GM11168 (cell line): Measurements from ENCODE around the gene STXBP1.
"Not testable (repeated sequence)": the region's sequence is repeated elsewhere in the genome, so short reads cannot be mapped to it uniquely, and the experiment has no call there.

Experiments used
- in situ Hi-C: fragments of 300-500 bp; cut with MboI; formaldehyde crosslinking; loops from one replicate; pipeline ENCODE4 v1.12.0; 2022; ENCODE audit warnings: low sequenced_read_pairs; ENCODE audit not compliant: unreplicated experiment

STXBP1 gene

DNA sequence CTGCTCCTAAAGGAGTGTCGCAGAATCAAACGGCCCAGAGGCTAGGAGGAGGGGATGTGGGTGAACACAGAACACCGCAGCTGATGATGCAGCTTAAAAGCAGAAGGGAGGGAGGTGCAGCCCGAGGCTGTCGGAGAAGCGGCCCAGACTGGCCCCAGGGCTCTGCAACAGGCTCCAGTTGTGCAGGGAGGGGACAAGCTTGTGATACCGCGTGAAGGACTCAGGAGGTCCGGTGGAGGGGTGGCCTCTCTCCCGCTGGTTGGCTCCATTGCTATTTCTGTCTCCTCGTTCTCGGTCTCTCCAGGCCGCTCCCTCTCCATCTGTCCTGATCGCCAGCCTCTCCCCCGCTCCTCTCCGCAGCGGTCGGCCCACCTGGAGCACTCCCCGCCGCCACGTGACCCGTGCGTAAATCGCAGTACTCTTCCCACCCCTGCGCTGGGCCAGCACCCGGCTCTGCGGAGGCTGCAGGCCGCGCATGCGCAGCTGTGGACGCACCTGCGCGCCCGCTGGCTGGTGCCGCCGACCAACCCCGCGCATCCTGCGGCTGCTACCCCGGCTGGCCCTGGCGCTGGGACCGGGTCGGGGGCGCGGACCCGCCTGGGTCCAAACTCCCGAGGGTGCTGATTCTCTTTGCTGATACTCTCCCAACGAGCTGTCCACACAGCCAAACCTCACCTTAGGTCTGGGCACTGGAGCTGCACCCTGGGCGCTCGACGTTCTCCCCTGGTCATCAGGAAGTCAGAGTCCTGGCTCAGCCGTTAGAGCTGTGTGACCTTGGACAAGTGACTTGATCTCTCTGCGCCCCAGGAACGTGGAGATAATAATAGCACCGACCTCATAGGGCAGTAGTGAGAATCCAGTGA, 3.7 kb upstream of the STXBP1 start:
- in situ Hi-C loops: no loop called here

DNA sequence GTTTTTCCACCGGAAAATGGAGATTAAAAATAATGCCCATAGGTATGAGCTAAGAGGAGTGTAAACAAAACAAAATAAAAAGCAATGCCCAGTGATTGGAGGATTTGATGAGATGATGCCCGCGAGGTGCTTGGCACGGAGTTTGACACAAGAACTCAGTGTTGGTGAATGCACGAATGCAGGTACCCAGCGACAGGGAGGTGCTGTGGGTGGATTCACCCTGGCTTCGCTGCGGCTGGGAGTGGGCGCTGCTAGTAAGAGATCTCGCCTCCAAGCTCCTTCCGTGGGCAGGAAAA, 526 bp upstream of the STXBP1 start:
- in situ Hi-C loops: no loop called here

DNA sequence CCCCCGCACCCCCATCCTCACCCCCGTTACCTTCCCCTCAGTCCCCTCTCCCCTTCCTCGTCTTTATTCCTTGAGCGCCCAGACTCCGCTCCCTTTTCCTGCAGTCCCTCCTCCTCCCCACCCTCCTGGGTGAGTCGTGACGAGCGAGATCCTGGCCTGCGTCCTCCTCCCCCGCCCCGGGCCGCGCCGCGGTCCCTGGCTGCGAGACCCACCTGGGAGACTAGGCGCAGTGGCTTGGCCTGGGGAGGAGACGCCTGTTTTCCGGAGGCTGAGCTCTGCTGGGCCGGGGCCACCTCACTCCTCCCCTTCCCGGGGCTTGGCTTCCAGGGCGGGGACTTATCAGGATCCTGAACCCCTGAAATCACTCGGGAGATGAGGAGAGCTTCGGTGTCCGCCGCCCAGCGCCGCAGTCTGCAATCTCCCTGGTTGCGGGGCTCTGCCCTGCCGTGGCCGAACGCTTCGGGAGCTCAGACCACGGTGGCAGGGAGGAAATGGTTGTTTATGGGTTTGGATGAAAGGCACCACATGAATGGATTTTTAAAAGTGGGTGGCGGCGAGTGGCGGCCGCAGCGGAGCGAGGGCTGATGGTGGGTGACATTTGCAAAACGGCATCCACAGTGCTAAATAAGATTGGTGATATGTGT, 984 bp downstream of the STXBP1 start:
- in situ Hi-C loops: no loop called here

DNA sequence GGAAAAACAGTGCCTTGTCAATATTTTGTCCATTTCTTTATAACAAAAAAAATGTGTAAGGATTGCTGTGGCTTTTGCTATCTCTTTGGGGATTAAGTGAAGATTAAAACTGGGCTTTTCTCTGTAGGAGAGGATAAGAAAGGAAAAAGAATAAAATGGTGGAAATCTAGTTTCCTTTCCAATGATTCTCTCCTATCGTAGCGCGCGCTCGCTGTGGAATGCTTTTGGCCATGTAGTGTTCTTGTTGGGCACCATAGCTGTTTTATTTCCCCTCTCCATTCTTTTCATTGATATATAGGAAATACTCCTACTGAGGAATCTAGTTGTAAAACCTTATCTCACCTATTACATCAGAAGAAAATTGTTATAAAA, 1.5 kb downstream of the STXBP1 start:
- in situ Hi-C loops: no loop called here

DNA sequence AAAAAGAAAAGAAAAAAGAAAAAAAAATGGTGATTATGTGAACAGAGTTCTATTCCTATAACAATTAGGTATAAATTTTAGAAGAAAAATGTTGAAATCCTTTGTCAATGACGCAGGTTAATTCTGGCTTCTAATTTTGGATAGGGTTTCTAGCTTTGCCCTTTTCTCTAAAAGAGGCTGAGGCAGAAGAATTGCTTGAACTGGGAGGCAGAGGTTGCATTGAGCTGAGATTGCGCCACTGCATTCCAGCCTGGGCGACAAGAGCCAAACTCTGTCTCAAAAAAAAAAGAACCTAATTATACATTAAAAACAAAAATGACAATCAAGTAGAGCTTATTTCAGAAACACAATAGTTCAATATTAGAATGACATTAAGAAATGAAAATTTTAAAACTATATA, 2.9 kb downstream of the STXBP1 start:
- in situ Hi-C loops: no loop called here

DNA sequence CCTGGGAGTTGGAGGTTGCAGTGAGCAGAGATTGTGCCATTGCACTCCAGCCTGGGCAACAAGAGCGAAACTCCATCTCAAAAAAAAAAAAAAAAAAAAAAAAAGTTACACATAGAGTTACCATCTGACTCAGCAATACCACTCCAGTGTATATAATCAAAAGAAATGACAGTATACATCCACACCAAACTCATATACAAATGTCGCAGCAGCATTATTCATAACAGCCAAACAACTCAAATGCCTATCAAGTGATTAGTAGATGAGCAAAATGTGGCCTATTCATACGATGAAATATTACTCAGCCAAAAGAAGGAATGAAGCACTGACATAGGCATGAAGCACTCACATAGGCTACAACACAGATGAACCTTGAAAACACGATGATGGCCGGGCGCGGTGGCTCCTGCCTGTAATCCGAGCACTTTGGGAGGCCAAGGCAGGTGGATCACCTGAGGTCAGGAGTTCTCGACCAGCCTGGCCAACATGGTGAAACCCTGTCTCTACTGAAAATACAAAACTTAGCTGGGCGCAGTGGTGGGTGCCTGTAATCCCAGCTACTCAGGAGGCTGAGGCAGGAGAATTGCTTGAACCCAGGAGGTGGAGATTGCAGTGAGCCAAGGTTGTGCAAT, 9.4 kb downstream of the STXBP1 start:
- in situ Hi-C loops: not testable (repeated sequence)

DNA sequence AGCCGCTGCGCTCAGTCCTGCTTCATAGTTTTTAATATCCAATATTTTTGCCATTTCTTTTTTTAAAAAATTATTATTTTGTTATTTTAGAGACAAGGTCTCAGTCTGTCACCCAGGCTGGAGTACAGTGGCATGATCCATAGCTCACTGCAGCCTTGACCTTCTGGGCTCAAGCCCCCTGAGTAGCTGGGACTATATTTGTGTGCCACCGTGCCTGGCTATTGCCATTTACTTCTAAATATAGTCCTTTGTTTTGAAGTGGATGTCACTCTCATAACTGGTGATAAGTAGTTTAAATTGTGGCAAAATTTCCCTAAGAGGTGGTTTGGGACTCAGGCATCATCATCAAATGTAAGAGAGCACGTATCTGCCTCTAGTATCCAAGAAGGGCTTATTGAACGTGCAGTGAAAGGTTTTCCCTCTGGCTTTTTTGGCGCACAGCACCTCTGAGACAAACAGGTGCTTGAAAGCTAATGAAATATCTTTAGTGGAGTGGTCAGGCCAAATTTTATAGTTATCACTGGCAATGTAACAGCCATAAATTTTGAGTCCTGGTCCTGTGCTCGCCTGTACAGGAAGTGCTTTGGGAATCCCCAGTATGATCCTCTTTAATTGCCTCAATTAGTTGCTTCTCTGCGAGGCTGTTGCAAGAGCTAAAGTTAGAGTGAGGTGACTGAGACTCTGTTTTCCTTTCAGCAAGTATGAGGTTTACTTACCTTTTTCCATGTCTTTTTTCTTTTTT, 14.8 kb downstream of the STXBP1 start:
- in situ Hi-C loops: no loop called here

DNA sequence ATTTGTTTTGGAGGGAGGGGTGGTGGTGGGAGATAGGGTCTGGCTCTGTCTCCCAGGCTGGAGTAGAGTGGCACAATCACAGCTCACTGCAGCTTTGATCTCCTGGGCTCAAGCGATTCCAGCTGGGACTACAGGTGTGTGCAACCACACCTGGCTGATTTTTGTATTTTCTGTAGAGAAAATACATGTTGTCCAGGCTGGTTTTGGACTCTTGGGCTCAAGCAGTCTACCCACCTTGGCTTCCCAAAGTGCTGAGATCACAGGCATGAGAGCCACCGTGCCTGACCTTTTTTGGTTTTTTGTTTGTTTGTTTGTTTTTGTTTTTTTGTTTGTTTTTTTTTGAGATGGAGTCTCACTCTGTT, 15.4 kb downstream of the STXBP1 start:
- in situ Hi-C loops: no loop called here

DNA sequence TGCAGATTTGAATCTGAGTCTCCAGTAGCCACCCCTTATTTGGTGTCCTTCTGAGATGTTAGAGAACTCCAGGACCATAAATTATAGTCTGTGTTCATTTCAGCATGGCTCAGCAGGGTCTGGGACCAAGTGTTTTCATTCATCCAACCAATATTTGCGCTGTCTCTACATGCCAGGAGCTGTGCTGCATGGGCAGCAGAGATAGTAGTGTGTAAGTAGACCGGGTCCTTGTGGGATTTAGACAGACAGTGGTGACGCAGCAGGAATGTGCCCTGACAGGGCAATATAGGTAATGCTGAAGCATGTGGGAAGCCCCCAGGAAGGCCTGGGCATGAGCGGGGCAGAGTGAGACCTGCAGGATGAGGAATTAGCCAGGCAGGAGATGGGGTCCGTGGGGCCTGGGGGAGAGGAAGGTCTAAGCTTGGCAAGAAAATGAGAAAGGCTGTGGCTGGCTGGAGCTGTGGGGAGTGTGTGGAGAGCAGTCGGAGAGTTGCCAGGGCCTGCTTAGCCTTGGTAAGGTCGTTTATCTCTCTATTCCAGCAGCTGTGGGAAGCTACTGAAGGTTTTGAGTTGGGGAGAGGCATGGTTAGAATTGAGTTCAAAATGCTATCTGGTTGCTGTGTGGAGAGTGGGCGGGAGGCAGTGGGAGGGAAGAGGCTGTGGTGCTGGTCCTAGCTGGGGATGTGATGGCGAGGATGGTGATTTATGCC, 16.8 kb downstream of the STXBP1 start:
- in situ Hi-C loops: no loop called here

DNA sequence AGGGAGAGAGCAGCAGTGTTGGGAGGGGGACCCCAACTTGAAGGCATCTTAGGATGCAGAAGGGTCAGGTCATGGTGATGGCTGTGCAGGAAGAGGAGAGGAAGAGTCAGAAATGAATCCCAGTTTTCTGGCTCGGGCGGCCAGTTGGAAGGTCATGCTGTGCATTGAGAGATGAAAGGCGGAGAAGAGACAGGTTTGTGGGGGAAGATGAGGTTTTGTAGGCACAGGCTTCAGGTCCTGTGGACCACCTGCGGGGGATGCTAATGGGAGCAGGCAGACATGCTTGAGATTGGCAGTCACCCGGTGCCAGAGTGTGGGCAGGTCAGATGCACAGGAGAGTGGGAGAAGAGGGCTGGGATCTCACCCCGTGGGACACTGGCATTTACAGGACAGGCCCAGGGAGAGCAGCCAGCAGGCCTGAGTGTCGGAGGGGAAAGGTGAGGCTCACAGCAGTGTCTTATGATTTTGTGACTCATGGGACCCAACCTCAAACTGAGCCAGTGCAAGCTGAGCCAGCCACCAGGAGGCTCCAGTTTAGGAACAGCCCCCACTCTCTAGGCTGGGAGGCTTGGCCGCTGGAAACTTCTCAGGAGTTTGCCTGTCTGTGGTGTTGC, 17.5 kb downstream of the STXBP1 start:
- in situ Hi-C loops: no loop called here

DNA sequence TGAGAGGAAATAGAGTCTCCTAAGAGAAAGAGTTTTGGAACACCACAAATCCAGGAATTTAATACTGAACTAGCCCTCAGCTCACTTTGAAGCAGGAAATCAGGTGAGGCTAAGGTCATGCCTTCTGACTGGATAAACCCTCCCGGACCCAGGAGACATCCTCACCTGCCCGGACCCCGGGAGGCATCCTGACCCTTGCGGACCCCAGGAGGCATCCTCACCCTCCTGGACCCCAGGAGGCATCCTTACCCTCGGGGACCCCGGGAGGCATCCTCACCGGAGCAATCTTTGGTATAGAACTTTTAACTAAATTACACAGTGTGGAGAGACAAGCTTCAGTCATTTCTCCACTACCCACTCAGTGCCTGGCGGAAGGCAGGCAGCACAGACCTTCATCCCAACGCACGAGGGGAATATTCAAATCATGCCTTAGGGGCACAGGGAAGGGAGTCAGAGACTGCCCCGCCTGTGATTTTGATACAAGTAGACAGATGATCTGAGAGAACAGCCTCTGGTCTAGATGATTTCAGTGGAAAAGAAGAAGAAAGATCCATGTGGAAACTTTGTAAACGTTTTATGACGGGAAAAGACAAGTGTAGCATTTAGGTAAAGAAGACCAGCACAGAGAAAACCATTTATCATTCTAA, 21.3 kb downstream of the STXBP1 start:
- in situ Hi-C loops: no loop called here

DNA sequence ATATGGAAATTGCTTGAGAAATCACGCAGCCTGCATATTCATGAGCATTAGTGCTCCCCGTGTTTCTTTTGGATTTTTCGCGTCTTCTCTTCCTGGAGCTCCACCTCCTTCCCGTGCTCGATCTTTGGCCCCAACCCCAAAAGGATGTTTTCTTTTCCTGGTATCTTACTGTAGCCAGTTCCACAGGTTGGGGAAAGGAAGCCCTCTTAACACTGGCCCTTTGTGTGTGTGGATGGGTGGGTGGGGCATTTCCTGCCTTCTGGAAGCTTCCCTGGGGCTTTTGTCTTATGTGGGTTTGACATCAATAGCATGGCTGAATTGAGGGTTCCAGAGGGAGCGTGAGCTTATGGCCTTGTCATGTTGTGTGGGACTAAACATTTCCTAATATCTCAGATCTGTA, 21.9 kb downstream of the STXBP1 start:
- in situ Hi-C loops: no loop called here

DNA sequence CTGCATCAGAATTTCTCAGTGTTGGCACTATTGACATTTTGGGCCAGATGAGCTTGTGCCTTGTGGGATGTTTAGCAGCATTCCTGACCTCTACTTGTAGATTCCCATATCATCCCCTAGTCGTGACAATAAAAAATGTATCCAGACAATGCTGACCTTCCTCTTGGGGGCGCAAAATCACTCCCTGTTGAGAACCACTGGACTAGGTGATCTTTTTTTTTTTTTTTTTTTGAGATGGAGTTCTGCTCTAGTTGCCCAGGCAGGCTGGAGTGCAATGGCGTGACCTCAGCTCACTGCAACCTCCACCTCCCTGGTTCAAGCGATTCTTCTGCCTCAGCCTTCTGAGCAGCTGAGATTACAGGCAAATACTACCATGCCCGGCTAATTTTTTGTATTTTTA, 22.6 kb downstream of the STXBP1 start:
- in situ Hi-C loops: no loop called here

DNA sequence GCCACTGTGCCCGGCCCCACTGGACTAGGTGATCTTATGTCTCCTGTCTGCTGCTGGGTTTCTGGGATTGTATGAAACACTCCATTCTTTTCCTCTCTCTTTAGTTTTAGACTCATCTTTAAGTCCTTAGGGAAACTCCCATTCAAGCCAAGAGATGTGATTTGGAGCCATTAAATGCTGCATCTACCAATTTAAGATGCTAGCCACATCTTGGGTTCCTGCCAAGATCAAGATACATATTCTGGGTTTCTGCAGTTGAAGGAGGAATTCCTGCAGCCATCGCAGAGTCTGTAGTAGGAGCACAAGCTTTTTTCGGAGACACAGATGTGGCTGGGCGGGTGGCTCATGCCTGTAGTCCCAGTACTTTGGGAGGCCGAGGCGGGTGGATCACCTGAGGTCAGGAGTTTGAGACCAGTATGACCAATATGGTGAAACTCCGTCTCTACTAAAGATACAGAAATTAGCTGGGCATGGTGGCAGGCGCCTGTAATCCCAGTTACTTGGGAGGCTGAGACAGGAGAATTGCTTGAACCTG, 23.2 kb downstream of the STXBP1 start:
- in situ Hi-C loops: no loop called here

DNA sequence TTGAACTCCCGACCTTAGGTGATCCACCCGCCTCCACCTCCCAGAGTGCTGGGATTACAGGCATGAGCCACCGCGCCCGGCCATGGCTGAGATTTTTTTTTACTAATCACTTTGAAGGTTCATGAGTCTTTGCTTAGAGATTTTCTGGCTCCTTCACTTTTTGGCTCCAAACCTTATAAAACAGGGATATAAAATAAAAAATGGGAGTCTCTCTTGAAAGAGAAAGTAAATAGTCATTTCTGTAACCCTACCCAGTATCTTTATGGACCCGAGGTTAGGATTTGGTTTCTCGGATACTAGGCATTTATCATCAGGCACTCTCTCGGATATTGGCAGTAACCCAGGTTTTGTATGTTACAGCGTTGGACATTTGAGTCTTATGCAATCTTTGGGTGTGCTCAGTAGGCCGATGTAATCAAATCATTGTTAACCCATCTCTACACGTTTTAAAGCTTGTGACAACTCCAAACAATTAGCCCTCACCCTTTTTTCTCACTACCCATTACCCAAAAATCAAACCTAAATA, 25.3 kb downstream of the STXBP1 start:
- in situ Hi-C loops: no loop called here

DNA sequence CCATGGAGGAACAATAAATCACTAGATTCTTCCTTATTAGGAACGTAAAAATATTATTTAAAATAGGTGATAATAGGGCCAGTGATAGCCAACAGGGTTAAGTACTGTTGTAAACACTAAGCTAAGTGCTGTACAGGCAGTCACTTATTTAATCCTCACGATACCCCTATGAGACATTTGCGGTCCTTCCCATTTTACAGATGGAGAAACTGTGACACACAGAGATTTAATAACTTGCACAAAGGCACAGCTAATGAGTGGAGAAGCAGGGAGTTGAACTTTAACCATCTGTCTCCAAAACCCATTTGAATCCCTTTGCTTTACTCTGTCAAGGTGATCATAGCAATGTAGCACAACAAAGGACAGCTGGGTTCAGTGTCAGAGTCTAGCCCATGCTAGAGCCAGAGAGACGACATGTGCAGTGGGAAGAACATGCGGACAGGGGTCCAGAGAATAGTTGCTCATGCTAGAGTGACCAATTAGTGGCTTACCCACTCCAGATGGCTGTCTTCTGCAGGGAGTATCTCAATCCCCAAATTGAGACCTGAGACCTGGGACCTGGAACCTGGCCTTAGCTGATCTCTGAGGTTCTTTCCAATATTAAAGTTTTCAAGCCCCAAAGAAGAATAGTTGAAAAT, 28.9 kb downstream of the STXBP1 start:
- in situ Hi-C loops: no loop called here

DNA sequence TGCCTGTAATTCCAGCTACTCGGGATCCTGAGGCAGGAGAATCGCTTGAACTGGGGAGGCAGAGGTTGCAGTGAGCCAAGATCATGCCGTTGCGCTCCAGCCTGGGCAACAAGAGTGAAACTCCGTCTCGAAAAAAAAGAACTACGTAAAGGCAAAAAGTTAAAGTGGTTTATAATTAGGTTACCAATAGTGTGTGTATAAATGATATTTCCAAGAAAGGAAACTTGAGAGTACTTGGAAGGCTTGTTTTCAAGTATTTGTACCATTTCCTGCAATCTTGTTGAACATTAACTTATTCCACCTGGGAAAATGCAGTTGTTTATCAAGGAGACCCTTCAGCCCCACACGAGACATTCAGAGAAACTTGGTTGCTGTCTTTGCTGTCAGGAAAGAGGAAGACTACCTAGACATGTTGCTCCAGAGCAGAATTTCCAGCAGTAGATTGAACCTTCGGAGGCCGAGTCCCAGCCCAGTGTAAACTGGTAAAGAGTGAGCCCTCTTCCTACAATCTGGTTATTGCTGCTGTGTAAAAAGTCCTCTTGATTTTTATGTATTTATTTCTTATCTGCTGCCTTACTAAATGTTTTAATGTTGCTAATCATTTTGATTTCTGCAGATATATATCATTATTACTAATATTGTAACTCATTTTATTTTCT, 30.1 kb downstream of the STXBP1 start:
- in situ Hi-C loops: no loop called here

DNA sequence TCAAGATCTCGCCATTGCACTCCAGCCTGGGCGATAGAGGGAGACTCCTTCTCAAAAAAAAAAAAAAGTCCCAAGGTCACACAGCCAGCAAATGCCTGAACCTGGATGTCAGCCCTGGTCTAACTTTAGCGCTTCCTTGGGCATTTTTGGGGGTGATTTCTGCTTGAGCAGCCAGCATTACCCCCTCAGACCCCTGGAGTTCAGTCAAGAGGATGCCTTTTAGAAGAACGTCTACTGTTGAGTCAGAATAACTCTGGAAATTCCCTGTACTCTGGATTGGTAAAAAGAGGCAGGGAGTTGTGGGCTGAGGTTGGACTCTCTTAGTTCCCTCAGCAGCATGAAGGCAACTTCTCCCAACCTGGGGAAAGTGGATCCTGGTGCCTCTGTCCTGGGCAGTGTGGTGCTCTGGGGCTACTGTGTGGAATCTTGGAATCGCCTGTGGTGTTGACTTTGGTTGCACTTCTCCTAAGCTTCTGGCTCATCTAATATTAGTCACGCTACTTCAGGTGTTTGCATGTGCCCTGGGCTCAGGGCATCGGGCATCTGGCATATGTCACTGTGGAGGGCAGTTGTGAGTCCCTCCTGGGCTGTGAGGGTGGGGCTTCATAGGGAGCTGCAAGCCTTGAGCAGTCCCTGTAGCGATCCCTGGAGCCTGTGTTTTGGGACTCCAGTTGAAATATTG, 32.2 kb downstream of the STXBP1 start:
- in situ Hi-C loops: no loop called here
